ENCODE results near the gene SPSB1. TPM values are rescaled to one million over a fixed set of nuclear protein-coding genes. Genes with fewer than 3 reads are reported as not detected.

SPSB1 gene
- total RNA-seq, 6 experiments from 2014 or later = 7.7 to 121 (median 37.0) TPM

GRCh38 chr1:9261496-9261895 lies 31.2 kb upstream of the SPSB1 start:
- 83% methylated on average over 4 of the region's 8 CpGs for WGBS (ENCODE audit: insufficient coverage, low coverage, low lambda C conversion rate, missing lambda C conversion rate)
- H3K9me3 ChIP-seq = no peaks in the 10 kb centered on the region
- DNase-seq = no peak
- peaks cover 0 to 4% (median 0%) of the 10 kb centered on the region in 4 donors for H3K4me1 ChIP-seq
- TF ChIP-seq CTCF (IDR thresholded peaks at IDR 0.05) = no peak
- TF ChIP-seq POLR2A (IDR thresholded peaks at IDR 0.05) = no peak
- peaks cover 15 to 47% (median 32%) of the 10 kb centered on the region in 4 donors for H3K36me3 ChIP-seq
- no peak overlapping the region for H3K4me3 ChIP-seq
- H3K27me3 ChIP-seq = no peaks in the 10 kb centered on the region
- H3K27ac ChIP-seq = no peak overlapping the region
- intact Hi-C loops (cut with DNase I) = no loop called here
- no peak for ATAC-seq

GRCh38 chr1:9262096-9262986 lies 30.4 kb upstream of the SPSB1 start:
- peaks cover 15 to 53% (median 36%) of the 10 kb centered on the region in 4 donors for H3K36me3 ChIP-seq

GRCh38 chr1:9263276-9263855 lies 29.3 kb upstream of the SPSB1 start:
- no peaks in the 10 kb centered on the region for H3K27me3 ChIP-seq
- DNase-seq (no peak), ATAC-seq (peak in 3 of 4 donors; percentile 4 to 11 (median 7))
- WGBS (ENCODE audit: insufficient coverage, low coverage, low lambda C conversion rate, missing lambda C conversion rate) = 93% methylated on average over 7 of the region's 26 CpGs
- intact Hi-C loops (cut with DNase I) = no loop called here
- H3K4me1 ChIP-seq = peaks cover 0 to 4% (median 0%) of the 10 kb centered on the region in 4 donors
- H3K4me3 ChIP-seq = no peak overlapping the region
- no peak overlapping the region for H3K27ac ChIP-seq
- TF ChIP-seq POLR2A (IDR thresholded peaks at IDR 0.05) = no peak
- TF ChIP-seq CTCF (IDR thresholded peaks at IDR 0.05) = no peak
- peaks cover 15 to 62% (median 38%) of the 10 kb centered on the region in 4 donors for H3K36me3 ChIP-seq
- no peaks in the 10 kb centered on the region for H3K9me3 ChIP-seq

More at GRCh38 chr1:9262096-9262986, 30.4 kb upstream of the SPSB1 start:
- Histone ChIP-seq H3K27me3 (no peaks in the 10 kb centered on the region), H3K27ac (no peak overlapping the region), H3K4me3 (no peak overlapping the region), H3K4me1 (peaks cover 0 to 4% (median 0%) of the 10 kb centered on the region in 4 donors), H3K9me3 (no peaks in the 10 kb centered on the region)
- ATAC-seq (no peak), DNase-seq (no peak)
- WGBS (ENCODE audit: insufficient coverage, low coverage, low lambda C conversion rate, missing lambda C conversion rate) = 92% methylated on average over 4 of the region's 33 CpGs
- intact Hi-C loops (cut with DNase I) = no loop called here
- TF ChIP-seq CTCF (IDR thresholded peaks at IDR 0.05) (no peak), POLR2A (IDR thresholded peaks at IDR 0.05) (no peak)

DNA sequence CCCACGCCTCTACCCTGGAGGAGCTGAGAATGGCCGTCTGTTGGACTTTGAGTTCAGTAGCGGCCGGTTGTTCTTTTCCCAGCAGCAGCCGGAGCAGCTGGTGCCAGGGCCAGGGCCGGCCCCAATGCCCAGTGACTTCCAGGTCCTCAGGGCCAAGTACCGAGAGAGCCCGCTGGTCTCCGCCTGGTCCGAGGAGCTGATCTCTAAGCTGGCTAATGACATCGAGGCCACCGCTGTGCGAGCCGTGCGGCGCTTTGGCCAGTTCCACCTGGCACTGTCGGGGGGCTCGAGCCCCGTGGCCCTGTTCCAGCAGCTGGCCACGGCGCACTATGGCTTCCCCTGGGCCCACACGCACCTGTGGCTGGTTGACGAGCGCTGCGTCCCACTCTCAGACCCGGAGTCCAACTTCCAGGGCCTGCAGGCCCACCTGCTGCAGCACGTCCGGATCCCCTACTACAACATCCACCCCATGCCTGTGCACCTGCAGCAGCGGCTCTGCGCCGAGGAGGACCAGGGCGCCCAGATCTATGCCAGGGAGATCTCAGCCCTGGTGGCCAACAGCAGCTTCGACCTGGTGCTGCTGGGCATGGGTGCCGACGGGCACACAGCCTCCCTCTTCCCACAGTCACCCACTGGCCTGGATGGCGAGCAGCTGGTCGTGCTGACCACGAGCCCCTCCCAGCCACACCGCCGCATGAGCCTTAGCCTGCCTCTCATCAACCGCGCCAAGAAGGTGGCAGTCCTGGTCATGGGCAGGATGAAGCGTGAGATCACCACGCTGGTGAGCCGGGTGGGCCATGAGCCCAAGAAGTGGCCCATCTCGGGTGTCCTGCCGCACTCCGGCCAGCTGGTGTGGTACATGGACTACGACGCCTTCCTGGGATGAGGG lies 28.5 kb upstream of the SPSB1 start:
- Histone ChIP-seq H3K4me1 (peaks cover 0 to 4% (median 0%) of the 10 kb centered on the region in 4 donors), H3K9me3 (no peaks in the 10 kb centered on the region), H3K27ac (no peak overlapping the region), H3K27me3 (no peaks in the 10 kb centered on the region), H3K4me3 (no peak overlapping the region), H3K36me3 (peaks cover 15 to 70% (median 42%) of the 10 kb centered on the region in 4 donors)
- intact Hi-C loops (cut with DNase I) = no loop called here
- ATAC-seq (peak; percentile 11 to 78 (median 56)), DNase-seq (peak in 1 of 3 donors; percentile 75)
- WGBS (ENCODE audit: insufficient coverage, low coverage, low lambda C conversion rate, missing lambda C conversion rate) = 57% methylated on average over 4 of the region's 50 CpGs
- no peak for TF ChIP-seq POLR2A (IDR thresholded peaks at IDR 0.05)
- no peak for TF ChIP-seq CTCF (IDR thresholded peaks at IDR 0.05)

All from right lobe of liver (tissue), 6 donors.